Loucy (cell line): Measurements from ENCODE around the gene SLFN12L.

Experiments used
- H2AFZ ChIP-seq: fragments of 200-600 bp; sonication (generic); 2 replicates; pipeline ENCODE4 v1.6.0; 2016; ENCODE audit warnings: antibody characterized with exemption, mild to moderate bottlenecking, low read length, moderate library complexity
- H3F3A ChIP-seq: fragments of 200-600 bp; 2 replicates; pipeline ENCODE4 v1.6.0; 2016; ENCODE audit warnings: antibody characterized with exemption, low read depth, mild to moderate bottlenecking
- H3K27me3 ChIP-seq: fragments of 200-600 bp; sonication (generic); 2 replicates; pipeline ENCODE4 v1.6.1; 2014; ENCODE audit warnings: low read length, mild to moderate bottlenecking; ENCODE audit not compliant: insufficient read depth, poor library complexity, severe bottlenecking
- H3K36me3 ChIP-seq: fragments of 200-600 bp; sonication (generic); 2 replicates; pipeline ENCODE4 v1.6.1; 2016; ENCODE audit warnings: low read length; ENCODE audit not compliant: insufficient read depth
- H3K4me1 ChIP-seq: fragments of 200-600 bp; sonication (generic); 2 replicates; pipeline ENCODE4 v1.5.1; 2014; ENCODE audit warnings: low read length, mild to moderate bottlenecking; ENCODE audit not compliant: insufficient read depth, poor library complexity, severe bottlenecking
- H3K4me2 ChIP-seq: fragments of 200-600 bp; sonication (generic); 2 replicates; pipeline ENCODE4 v1.6.0; 2014; ENCODE audit warnings: antibody characterized with exemption, low read length, low read depth, mild to moderate bottlenecking; ENCODE audit not compliant: poor library complexity, severe bottlenecking
- H3K4me3 ChIP-seq: fragments of 200-600 bp; sonication (generic); 2 replicates; pipeline ENCODE4 v1.5.1; 2014; ENCODE audit warnings: low read length, mild to moderate bottlenecking, mixed read lengths; ENCODE audit not compliant: poor library complexity, severe bottlenecking
- H3K79me2 ChIP-seq: fragments of 200-600 bp; sonication (generic); 2 replicates; pipeline ENCODE4 v1.6.1; 2014; ENCODE audit warnings: low read length; ENCODE audit not compliant: insufficient read depth
- H3K9ac ChIP-seq: fragments of 200-600 bp; sonication (generic); 2 replicates; pipeline ENCODE4 v1.6.0; 2014; ENCODE audit warnings: mild to moderate bottlenecking, low read depth, low read length, moderate library complexity; ENCODE audit not compliant: poor library complexity, severe bottlenecking
- H3K9me2 ChIP-seq: fragments of 200-600 bp; sonication (generic); replicated peaks from 2 replicates; pipeline ENCODE4 v1.6.1; 2016; ENCODE audit warnings: low read depth, low read length, mixed read lengths
- H3K9me3 ChIP-seq: fragments of 200-600 bp; sonication (generic); 2 replicates; pipeline ENCODE4 v1.6.1; 2014; ENCODE audit warnings: mild to moderate bottlenecking, antibody characterized with exemption, low read length, low read depth; ENCODE audit not compliant: insufficient read depth
- H4K20me1 ChIP-seq: fragments of 200-600 bp; sonication (generic); 2 replicates; pipeline ENCODE4 v1.6.0; 2014; ENCODE audit warnings: antibody characterized with exemption, low read length, mild to moderate bottlenecking; ENCODE audit not compliant: insufficient read depth, poor library complexity, severe bottlenecking
- EZH2phosphoT487 ChIP-seq: fragments of 200-600 bp; IDR thresholded peaks from 2 replicates; pipeline ENCODE4 v1.6.1; 2018; ENCODE audit warnings: antibody characterized with exemption, mild to moderate bottlenecking, moderate library complexity, borderline replicate concordance
- TF ChIP-seq, protein P1 (sequence below): fragments of 200-600 bp; sonication (generic); conservative IDR thresholded peaks from 2 replicates; pipeline ENCODE4 v1.5.1; 2014; ENCODE audit warnings: mild to moderate bottlenecking, antibody characterized with exemption, low read length

The SLFN12L gene

DNA sequence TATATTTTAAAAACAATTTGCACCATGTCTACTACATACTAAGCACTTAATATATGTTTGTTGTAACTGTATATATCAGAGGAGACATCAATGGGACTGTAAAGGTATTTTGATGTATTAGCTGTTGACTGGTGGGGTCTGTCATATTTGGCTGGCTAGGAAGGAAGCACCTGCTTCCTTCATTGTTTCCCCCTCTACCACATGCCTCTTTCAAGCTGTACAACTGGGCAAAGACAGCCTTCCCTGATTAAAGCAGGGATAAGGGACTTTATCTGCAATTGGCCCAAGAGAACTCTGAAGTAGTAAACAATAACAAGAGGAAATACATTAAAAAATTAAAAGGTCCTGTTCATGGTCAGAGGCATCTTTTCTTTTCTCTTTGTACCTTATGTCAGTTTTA is 5.5 kb upstream of the SLFN12L start:
- Histone ChIP-seq H3K27me3 (no peaks in the 10 kb centered on the region), H3K79me2 (no peaks in the 10 kb centered on the region), H3K4me1 (peaks cover 45% of the 10 kb centered on the region), H4K20me1 (no peaks in the 10 kb centered on the region), H3K4me2 (peak overlapping the region; percentile 71), H3K9ac (peak overlapping the region; percentile 35), H3K9me3 (no peaks in the 10 kb centered on the region), H3K9me2 (no peaks in the 10 kb centered on the region), H3F3A (peaks cover 11% of the 10 kb centered on the region; the same call in 1 of the 2 replicates), H2AFZ (no peak overlapping the region), H3K4me3 (peak overlapping the region; percentile 54), H3K36me3 (no peaks in the 10 kb centered on the region)
- TF ChIP-seq, protein P1, sequence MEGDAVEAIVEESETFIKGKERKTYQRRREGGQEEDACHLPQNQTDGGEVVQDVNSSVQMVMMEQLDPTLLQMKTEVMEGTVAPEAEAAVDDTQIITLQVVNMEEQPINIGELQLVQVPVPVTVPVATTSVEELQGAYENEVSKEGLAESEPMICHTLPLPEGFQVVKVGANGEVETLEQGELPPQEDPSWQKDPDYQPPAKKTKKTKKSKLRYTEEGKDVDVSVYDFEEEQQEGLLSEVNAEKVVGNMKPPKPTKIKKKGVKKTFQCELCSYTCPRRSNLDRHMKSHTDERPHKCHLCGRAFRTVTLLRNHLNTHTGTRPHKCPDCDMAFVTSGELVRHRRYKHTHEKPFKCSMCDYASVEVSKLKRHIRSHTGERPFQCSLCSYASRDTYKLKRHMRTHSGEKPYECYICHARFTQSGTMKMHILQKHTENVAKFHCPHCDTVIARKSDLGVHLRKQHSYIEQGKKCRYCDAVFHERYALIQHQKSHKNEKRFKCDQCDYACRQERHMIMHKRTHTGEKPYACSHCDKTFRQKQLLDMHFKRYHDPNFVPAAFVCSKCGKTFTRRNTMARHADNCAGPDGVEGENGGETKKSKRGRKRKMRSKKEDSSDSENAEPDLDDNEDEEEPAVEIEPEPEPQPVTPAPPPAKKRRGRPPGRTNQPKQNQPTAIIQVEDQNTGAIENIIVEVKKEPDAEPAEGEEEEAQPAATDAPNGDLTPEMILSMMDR: no peak
- no peak for TF ChIP-seq EZH2phosphoT487

DNA sequence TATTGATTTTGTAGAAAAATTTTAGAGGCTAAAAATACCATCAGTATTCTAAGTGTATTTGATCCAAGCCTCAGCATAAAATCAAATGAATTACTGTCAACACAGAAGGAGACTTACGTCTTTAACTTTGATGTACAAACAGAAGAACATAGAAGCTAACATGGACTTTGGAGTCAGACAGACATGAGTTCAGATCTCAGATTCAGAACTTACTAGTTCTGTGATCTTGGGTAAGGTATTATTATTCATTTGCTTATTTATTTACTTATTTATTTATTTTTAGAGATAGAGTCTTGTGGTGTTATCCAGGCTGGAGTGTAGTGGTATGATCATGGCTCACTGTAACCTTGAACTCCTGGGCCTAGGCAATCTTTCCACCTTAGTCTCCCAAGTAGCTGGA is 4.0 kb upstream of the SLFN12L start:
- Histone ChIP-seq H3F3A (peaks cover 11% of the 10 kb centered on the region; the same call in 1 of the 2 replicates), H3K27me3 (no peaks in the 10 kb centered on the region), H3K4me2 (peak overlapping the region; percentile 74), H2AFZ (peak overlapping the region; percentile 95), H3K9ac (peak overlapping the region; percentile 69), H3K36me3 (no peaks in the 10 kb centered on the region), H3K79me2 (no peaks in the 10 kb centered on the region), H3K9me3 (no peaks in the 10 kb centered on the region), H4K20me1 (no peaks in the 10 kb centered on the region), H3K4me1 (peaks cover 45% of the 10 kb centered on the region), H3K4me3 (peak overlapping the region; percentile 71), H3K9me2 (no peaks in the 10 kb centered on the region)
- TF ChIP-seq, protein P1: no peak
- TF ChIP-seq EZH2phosphoT487: no peak

DNA sequence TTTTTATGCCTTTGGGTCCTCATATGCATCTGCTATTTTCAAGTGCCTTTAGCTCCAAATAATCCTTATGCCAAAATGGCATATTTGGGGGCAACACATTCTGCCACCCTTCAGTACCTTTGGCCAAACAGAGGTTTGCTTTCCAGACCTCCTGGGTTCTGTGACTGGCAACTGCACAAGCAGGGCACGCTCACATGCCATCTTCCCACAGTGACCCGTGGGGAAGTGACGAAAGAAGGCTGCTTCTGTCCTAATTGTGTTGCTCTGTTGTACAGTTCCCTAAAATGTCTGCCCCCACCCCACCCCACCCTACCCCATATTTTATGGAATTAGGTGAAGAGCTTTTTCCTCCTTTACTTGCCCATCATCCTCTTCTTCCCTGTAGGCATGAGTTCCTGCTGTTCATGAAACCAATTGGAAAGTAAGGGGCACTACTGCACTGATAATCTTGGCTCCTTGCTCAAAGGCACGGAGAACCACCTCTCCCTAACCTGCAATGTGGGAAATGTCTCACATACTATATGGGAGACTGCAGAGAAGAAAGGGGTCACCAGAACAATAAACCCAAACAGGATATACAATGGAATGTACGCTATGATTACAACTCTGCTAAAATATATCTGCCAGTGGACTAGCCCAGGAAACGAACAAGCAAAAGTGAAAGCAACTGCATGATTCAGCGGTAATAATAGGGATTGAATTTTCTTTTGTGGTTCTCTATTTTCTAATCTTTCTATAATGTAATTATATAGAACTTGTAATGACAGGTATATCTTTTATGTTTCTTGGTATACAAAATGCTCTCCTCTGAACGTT is 3.3 kb upstream of the SLFN12L start:
- Histone ChIP-seq H4K20me1 (no peaks in the 10 kb centered on the region), H3K27me3 (no peaks in the 10 kb centered on the region), H3K9me3 (no peaks in the 10 kb centered on the region), H3K4me2 (peak overlapping the region; percentile 74), H3K9me2 (no peaks in the 10 kb centered on the region), H3K4me3 (peak overlapping the region; percentile 71), H3K79me2 (no peaks in the 10 kb centered on the region), H3K36me3 (no peaks in the 10 kb centered on the region), H3K4me1 (peaks cover 45% of the 10 kb centered on the region), H3F3A (peaks cover 11% of the 10 kb centered on the region; the same call in 1 of the 2 replicates), H3K9ac (peak overlapping the region; percentile 69), H2AFZ (peak overlapping the region; percentile 95)
- TF ChIP-seq EZH2phosphoT487: no peak
- TF ChIP-seq, protein P1: no peak
